SK-MEL-5 (cell line): Measurements from ENCODE around the gene NEU3. TPM values are rescaled to one million over a fixed set of nuclear protein-coding genes. Genes with fewer than 3 reads are reported as not detected.
A peak's percentile ranks its signal among the peaks of the same experiment; 100 is the strongest.
"Not testable (repeated sequence)": the region's sequence is repeated elsewhere in the genome, so short reads cannot be mapped to it uniquely, and the experiment has no call there.

ENCODE experiments used
- DNase-seq: peaks from one replicate; pipeline ENCODE4 v3.0.0-alpha.2; 2016; ENCODE audit warnings: low read depth, low spot score
- in situ Hi-C: cut with HindIII; loops from 2 replicates; pipeline ENCODE4 v1.10.0; 2016; ENCODE audit warnings: low sequenced_read_pairs, high pct_unique_total_duplicates, low pct_unique_long_range_greater_than_20kb
- polyA plus RNA-seq, 2 experiments: library from polyadenylated mRNA; depleted of rRNA; stranded (reverse); fragments of >200 nt; gene quantifications; 2 replicates each; pipeline ENCODE4 v1.2.3, GENCODE V29; 2015
- total RNA-seq: library from RNA; depleted of rRNA; stranded (reverse); fragments of >200 nt; shearing (Covaris generic); gene quantifications from 2 replicates; pipeline ENCODE4 v1.2.3, GENCODE V29; 2014; rRNA removed

NEU3 gene, protein sequence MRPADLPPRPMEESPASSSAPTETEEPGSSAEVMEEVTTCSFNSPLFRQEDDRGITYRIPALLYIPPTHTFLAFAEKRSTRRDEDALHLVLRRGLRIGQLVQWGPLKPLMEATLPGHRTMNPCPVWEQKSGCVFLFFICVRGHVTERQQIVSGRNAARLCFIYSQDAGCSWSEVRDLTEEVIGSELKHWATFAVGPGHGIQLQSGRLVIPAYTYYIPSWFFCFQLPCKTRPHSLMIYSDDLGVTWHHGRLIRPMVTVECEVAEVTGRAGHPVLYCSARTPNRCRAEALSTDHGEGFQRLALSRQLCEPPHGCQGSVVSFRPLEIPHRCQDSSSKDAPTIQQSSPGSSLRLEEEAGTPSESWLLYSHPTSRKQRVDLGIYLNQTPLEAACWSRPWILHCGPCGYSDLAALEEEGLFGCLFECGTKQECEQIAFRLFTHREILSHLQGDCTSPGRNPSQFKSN
- total RNA-seq: 46.8 and 50.8 TPM in 2 replicates
- 26.0 and 33.6 TPM in 2 replicates for polyA plus RNA-seq (2015; cell fraction: cytosol; rRNA removed)
- 83.0 and 87.9 TPM in 2 replicates for polyA plus RNA-seq (2015; cell fraction: nucleus; rRNA removed)

DNA sequence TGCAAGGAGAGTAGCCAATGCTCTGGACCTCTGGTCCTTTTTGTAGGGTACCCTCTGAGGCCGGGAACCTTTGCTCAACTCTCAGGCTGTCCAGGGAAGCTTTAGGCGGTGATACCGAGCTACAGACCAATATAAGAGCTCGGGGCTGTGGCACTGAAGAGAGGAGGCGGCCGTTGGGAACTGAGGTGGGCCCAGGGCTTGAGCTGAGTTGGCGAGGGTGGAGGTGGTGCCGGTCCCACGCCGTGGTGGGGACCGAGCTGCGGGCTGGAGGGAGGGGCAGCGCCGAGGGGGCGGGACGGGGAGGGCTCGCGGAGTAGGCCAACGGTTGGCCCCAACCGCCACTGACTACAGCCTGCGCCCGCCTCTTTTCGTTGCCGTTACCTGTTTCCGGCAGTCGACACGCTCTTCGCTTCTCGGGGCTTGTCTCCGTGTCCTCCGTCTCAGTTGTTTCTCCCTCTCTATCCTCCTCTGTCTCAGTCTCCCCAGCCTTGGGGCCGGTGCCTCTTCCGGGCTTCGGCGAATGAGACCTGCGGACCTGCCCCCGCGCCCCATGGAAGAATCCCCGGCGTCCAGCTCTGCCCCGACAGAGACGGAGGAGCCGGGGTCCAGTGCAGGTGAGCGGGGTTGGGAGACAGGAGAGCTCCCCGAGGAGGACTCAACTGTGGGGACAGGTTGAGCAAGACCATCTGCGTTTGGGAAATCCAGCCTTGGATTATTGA, at the start of gene NEU3:
TSS of gene NEU3 (plus strand) at position 393 of the 719 bp plus-strand sequence. CDS start at position 521, 128 bp downstream.
- peak; percentile 86 for DNase-seq
- in situ Hi-C loops: no loop called here

DNA sequence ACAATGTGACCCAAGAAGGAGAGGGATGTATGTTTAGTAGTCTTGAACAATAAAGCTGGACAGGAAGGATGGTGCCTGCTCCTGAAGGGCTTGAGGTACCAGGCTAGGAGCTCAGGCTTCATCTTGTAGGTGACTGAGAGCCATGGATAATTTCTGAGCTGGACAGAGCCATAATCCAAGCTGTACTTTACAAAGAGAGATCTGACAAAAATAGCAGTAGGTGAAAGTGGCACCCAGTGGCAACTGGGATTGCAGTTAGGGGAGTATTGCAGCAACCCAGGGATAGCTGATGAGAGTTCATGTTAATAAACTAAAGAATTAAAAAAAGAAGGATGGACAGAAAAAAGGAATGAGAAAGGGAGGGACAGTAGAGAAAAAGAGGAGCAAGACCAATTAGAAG, 47.2 kb upstream of the NEU3 start:
- no peak for DNase-seq
- in situ Hi-C loops: no loop called here

DNA sequence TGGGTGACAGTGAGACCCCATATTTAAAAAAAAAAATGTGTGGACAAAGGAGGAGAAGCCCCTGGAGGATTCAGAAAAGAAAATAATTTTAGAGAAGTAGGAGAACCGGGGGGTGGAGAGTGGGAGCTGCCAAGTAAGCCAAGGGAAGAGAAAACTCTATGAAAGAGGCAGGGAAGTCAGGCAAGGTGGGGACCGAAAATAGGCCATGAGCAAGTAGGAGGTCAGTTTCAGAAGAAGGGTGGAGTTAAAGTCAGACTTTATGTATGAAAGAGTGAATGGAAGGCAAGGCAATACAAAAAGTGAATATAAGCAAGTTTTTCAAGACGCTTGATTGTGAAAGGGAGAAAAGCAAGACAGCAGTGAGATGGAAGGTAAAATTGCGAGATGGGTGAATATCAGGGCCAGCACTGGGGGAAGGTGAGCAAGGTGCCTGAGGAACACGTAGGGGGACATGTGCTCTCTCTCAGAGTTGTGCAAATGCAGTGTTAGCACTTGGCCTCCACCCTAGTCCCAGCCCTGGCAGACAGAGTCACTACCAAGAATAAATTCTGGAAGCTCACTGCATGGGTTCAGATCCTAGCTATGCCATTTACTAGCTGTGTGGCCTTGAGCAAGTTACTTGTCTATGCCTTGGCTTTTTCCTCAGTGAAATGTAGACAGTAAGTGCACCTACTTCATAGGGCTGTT, 46.5 kb upstream of the NEU3 start:
- no peak for DNase-seq
- in situ Hi-C loops: no loop called here

DNA sequence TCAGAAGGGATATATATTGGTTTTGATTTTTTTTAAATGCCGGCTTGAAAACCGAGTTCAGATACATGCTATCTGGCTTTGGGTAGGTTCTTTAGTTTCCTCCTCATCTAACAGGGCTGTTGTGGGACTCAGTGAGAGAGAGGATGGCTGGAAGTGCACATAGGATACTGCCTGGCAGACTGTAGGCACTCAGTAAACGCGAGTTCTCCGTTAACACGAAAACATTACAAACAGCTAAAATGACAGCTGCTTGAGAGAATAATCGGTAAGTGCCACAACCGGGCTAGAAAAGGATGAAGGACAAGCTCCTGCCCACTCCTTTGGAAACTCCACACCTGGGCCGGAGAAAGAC, 40.2 kb upstream of the NEU3 start:
- in situ Hi-C loops: no loop called here
- peak; percentile 45 for DNase-seq

DNA sequence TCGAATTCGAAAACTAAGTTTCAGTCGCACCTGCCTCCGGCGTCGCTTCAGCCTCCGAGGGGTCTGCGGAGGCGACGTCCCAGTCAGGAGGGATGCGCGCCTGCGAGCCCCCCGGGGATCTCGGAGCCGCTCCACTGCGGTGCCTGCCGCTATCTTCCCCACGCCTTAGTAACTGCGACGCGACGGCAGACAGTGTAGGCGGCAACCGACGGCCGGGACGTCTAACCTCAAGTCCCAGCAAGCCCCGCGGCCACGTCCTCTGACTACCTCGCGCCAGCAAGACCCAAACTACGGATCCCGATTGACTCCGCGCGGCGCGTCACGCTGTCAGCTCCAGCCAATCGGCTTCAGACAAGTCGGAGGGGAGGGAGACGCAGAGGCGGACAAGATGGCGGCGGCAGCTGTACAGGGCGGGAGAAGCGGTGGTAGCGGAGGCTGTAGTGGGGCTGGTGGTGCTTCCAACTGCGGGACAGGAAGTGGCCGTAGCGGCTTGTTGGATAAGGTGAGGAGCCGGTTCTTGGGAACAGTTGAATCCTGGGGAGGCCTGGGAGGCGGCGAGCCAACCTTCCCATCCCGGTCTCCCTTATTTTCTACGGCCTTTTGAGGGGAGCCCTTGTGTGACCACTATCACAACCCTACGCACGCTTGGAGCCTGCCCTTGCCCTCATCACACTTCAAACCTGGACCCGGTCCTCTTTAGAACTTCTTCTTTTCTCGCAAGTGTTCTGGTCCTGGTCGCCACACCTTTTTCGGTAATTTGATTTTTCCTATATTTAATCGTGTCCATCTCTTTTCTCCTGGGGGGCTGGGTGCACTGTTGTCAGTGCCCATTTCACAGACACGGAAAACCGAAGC, 39.6 kb upstream of the NEU3 start, which contains the start of the genes SPCS2 and XRRA1:
TSS of gene SPCS2 (plus strand) at position 369 of the 855 bp plus-strand sequence. CDS start at position 389, 20 bp downstream.
TSS of gene XRRA1 (minus strand) at position 194 of the 855 bp plus-strand sequence. CDS start 8,213 bp downstream, outside the sequence.
- in situ Hi-C loops: no loop called here
- DNase-seq: peak; percentile 100

DNA sequence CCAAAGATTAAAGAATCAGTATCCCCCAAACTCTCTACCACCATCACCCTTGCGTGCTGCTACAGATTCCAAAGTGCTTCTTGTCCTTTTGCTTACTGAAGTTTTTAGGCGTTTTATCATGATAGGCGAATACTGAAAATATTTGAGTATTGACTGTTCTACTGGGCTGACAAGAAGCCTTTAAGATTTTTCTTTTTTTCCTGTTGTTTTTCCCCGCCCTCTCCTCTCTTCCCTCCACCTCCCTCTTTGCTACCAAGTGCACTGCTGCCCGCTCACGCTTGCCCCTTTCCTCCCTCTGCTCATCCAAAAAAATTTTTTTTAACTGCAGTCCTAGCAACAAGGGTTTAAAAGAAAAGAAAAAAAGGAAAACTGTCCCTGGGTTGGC, 39.0 kb upstream of the NEU3 start:
- DNase-seq: no peak
- in situ Hi-C loops: no loop called here

DNA sequence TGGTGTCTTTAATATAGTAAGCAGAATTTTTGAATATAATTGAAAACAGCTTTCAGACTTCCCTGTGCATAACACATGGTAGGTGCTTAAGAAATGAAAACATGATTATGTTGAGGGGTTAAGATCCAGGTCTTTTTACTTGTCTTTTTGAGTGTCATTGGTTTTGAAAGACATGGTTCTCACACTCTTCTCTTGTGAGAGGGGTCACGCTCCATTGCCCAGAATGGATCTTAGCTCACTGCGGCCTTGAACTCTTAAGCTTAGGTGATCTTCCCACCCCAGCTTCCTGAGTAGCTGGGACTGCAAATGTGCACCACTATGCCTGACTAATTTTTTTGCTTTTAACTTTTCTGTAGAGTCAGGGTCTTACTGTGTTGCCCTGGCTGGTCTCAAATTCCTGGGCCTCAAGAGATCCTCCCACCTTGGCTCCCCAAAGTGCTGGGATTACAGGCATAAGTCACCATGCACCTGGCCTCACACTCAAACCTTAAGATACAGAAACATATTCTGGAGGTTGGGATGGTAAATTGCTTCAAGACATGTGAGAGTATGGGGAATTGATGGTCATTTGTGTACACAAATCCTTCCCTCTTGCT, 38.3 kb upstream of the NEU3 start:
- DNase-seq: no peak
- in situ Hi-C loops: no loop called here

DNA sequence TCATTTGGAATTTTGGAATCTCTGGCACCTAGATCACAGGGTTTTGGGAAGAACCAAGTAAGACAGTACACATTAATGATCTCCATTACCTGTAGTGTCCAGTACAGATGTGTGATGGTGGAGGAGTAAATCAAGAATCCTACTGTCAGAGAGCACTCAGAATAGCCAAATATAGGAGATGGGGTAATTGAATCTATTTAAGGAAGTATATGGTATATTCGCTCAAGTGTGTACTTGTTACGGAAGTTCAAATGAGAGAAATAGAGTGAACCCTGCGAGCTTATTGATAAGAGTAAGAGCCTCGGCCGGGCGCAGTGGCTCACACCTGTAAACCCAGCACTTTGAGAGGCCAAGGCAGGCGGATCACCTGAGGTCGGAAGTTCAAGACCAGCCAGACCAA, 37.5 kb upstream of the NEU3 start:
- in situ Hi-C loops: no loop called here
- DNase-seq: no peak

DNA sequence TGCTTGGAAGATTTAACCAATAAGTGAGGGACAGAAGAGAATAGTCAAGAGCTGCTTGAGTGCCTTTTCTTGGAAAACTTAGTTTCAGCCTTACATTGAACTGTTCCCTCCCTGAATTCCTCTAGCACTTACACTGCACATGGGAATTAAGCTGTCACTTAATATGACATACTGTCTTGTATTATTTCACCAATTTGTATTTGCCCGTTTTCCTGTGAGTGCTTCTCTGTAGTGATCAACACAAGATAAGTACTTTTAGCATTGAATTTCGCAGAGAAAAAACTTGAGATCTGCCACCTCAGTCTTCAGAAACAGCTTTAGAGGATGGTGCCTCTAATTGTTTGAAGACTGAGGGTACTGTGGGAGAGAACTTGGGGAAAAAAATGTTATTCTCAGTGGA, 36.0 kb upstream of the NEU3 start:
- in situ Hi-C loops: no loop called here
- no peak for DNase-seq

DNA sequence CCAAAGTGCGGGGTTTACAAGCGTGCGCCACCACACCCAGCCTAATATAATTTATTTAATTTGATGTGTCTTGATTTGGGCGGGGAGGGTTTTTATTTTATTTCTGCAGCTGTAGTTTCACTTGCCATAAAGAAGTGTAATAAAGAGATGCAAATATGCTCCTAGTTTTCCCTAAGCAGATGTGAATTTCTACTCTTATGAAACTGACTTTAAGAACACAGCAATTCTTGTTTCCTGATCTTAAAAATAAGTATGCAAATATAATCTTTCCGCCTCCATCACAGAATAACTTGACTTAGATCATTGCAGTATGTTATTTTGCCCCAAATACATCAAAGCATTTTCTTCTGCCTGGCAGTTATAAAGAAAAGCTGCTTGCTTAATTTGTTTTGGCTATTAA, 35.3 kb upstream of the NEU3 start:
- in situ Hi-C loops: no loop called here
- no peak for DNase-seq

DNA sequence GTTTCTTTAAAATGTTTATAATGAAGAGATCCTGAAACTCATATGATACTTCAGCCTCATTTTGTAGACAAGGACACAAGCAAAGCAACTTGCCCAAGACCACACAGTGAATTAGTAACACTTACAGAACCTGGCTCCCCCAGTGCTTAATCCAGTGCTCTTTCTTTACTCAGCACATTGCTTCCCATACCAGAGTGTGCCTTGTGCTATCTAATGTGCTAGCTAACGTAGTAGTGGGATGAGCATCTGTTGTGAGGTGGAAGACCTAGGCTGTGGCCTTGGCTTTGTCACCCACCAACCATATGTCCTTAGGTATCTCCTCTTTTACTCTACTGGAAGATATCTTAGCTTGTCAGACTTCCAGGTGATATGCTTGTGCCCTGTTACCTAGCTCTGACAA, 34.5 kb upstream of the NEU3 start:
- in situ Hi-C loops: no loop called here
- no peak for DNase-seq

DNA sequence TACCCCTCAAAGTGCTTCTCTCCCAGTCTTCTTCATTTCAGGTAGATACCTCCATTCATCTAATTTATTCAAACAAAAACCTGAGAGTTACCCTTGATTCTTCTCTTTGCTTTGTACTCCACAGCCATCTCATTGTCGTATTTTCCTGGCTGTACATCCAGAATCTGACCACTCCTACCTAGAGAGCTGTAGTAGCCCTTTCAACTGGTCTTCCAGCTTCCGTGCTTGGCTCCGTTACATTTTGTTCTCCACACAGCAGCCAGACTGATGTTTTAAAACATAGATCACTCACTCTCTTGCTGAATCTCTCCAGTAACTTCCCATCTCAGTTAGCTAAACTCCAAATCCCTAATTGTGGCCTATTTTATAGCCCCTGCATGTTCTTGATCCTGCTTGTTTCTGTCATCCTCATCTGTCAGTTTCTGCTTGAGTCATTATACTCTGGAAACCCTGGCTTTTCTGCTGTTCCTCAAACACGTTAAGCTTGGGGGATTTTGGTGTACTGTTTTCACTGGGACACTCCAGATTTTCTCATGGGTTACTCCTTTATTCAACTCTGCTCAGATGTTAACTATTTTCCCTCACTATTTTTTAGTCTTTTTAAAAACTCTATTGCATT, 32.2 kb upstream of the NEU3 start:
- DNase-seq: no peak

DNA sequence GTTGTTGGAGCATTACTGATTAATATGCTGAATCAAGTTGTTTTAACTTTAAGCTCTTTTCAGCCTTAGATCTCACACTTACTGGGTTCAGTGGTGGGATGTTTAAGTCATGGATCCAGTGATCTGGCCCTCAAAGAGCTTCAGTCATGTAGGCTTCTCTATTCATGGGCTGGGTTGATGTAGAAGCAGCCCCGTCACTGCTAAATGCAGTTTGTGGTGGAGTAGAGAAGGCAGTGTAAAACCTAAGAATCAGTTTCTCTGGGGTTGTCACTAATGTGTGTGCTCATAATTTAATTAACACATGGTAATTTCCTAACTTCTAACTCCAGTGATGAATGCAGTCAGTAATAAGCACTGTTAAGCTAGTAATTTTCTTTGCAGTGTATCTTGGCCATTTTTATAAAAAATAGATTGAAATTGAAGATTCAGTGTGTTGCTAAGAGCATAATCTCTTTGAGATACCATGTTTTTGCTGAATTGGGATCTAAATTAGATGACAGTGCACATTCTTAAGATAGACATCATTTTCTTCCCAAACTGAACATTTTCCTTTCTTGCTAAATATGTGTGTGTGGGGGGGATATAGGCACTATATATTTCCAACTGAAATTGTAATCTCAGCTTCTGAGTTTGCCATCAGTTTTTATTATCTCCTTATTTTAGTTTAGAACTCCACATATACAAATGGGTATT, 30.6 kb upstream of the NEU3 start:
- no peak for DNase-seq
- in situ Hi-C loops: no loop called here

More for the DNA sequence above, 32.2 kb upstream of the NEU3 start:
- in situ Hi-C loops: no loop called here

DNA sequence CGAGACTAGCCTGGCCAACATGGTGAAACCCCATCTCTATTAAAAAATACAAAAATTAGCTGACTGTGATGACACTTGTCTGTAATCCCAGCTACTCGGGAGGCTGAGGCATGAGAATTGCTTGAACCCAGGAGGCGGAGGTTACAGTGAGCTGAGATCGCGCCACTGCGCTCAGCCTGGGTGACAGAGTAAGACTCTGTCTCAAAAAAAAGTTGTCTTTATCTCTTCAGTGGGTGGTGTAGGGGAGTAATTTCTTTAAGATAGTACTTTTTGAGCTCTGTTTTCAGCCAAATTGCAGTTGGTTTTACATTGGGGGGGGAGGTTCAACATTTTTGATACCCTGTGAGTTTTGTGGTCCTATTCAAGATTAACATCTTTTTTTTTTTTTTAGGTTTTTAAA, 28.6 kb upstream of the NEU3 start:
- in situ Hi-C loops, DNase-seq: not testable (repeated sequence)

DNA sequence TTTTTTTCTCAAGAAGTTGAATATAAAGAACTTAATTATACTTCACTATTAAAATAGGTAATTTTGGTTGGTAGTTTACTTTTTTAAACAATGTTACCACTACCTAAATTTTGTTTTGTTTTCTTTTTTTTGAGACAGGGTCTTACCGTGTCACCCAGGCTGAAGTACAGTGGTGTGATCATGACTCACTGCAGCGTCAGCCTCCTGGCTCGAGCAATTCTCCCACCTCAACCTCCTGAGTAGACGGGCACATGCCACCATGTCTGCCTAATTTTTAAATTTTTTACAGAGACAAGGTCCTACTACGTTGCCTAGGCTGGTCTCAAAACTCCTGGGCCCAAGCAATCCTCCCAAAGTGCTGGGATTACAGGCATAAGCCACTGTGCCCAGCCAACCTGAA, 22.1 kb upstream of the NEU3 start:
- in situ Hi-C loops: no loop called here
- no peak for DNase-seq

DNA sequence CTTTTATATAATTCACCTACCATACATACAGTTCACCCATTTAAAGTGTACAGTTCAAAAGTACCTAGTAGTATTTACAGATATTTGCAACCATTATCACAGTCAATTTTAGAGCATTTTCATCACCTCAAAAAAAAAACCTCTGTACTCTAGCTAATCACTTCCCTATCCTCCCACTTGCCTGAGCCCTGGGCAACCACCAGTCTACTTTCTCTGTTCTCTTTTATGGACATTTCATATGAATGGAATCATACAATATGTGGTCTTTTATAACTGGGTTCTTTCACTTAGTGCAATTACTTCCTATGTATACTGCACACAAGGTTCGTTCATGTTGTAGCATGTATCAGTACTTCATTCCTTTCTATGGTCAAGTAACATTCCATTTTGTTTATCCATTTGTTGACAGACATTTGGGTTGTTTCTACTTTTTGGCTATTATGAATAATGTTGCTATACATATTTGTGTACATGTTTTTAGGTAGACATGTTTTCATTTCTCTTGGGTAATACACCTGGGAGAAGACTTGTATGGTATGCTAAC, 17.8 kb upstream of the NEU3 start:
- in situ Hi-C loops: no loop called here
- no peak for DNase-seq
